ENCODE results near the gene KLHL35. TPM values are rescaled to one million over a fixed set of nuclear protein-coding genes. Genes with fewer than 3 reads are reported as not detected.
"Not testable (repeated sequence)": the region's sequence is repeated elsewhere in the genome, so short reads cannot be mapped to it uniquely, and the experiment has no call there.

Gene KLHL35
- total RNA-seq, 1 experiment from 2014 or later: 0.58 TPM

DNA sequence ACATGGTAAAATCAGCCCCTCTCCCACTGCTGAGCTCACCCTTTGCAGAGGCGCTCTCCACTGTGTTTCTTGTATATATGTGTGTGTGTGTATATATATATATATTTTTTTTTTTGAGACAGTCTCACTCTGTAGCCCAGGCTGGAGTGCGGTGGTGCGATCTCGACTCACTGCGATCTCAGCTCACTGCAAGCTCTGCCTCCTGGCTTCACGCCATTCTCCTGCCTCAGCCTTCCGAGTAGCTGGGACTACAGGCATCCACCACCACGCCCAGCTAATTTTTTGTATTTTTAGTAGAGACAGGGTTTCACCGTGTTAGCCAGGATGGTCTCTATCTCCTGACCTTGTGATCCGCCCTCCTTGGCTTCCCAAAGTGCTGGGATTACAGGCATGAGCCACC is 19.9 kb downstream of the KLHL35 start:
- H3K4me1 ChIP-seq (replicated peaks); H3K9me3 ChIP-seq (replicated peaks); DNase-seq (ENCODE audit: low read depth in 1 of 2, low spot score in 2 of 2); H3K27me3 ChIP-seq (replicated peaks); H3K4me3 ChIP-seq; H3K36me3 ChIP-seq; H3K27ac ChIP-seq: not testable (repeated sequence)

DNA sequence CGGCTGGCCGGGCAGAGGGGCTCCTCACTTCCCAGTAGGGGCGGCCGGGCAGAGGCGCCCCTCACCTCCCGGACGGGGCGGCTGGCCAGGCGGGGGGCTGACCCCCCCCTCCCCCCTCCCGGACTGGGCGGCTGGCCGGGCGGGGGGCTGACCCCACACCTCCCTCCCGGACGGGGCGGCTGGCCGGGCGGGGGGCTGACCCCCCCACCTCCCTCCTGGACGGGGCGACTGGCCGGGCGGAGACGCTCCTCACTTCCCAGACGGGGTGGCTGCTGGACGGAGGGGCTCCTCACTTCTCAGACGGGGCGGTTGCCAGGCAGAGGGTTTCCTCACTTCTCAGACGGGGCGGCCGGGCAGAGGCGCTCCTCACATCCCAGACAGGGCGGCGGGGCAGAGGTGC is 23.0 kb downstream of the KLHL35 start:
- peaks cover 35% of the 10 kb centered on the region for H3K36me3 ChIP-seq
- not testable (repeated sequence) for H3K4me1 ChIP-seq (replicated peaks); H3K27ac ChIP-seq; DNase-seq (ENCODE audit: low read depth in 1 of 2, low spot score in 2 of 2); H3K4me3 ChIP-seq; H3K9me3 ChIP-seq (replicated peaks); H3K27me3 ChIP-seq (replicated peaks)

DNA sequence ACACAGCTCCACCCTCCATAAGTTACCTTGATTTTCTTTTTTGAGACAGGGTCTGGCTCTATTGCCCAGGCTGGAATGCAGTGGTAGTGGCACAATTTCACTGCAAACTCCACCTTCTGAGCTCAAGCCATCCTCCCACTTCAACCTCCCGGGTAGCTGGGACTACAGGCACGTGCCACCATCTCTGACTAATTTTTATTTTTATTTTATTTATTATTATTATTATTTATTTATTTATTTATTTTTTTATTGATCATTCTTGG is 24.1 kb downstream of the KLHL35 start:
- Histone ChIP-seq H3K27ac (no peak overlapping the region), H3K27me3 (replicated peaks) (no peaks in the 10 kb centered on the region), H3K9me3 (replicated peaks) (no peaks in the 10 kb centered on the region), H3K4me3 (no peak overlapping the region), H3K36me3 (peaks cover 46% of the 10 kb centered on the region), H3K4me1 (replicated peaks) (no peaks in the 10 kb centered on the region)
- DNase-seq (ENCODE audit: low read depth in 1 of 2, low spot score in 2 of 2): no peak

GRCh38 chr11:75406338-75406777 is 26.6 kb downstream of the KLHL35 start:
- H3K4me1 ChIP-seq (replicated peaks): no peaks in the 10 kb centered on the region
- H3K27me3 ChIP-seq (replicated peaks): no peaks in the 10 kb centered on the region
- H3K36me3 ChIP-seq: peaks cover 71% of the 10 kb centered on the region
- H3K27ac ChIP-seq: no peak overlapping the region
- DNase-seq (ENCODE audit: low read depth in 1 of 2, low spot score in 2 of 2): no peak
- no peaks in the 10 kb centered on the region for H3K9me3 ChIP-seq (replicated peaks)
- H3K4me3 ChIP-seq: no peak overlapping the region

DNA sequence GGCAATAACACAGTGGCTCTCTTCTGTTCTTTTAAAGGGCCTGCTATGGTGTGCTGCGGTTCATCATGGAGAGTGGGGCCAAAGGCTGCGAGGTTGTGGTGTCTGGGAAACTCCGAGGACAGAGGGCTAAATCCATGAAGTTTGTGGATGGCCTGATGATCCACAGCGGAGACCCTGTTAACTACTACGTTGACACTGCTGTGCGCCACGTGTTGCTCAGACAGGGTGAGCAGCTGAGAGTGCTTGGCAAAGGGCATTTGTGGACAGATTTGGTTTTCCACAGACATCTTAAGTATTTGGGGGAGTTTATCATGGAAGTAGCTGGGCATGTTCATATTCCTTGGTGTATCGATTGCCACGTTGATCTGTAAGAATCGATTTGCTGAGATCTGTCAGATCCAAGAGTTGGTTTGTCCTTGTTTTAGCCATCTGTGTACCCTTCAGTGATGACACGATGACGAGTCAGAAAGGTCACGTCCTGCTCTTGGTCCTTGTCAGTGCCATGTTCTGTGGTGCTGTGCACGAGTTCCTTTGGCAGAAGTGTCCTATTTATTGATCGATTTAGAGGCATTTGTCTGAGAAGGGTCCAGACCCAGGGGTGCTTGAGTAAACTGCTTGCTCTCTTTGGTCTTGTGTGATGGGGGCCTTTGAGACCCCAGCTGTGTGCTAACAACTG is 28.9 kb downstream of the KLHL35 start:
- peaks cover 91% of the 10 kb centered on the region for H3K36me3 ChIP-seq
- H3K27ac ChIP-seq: no peak overlapping the region
- no peak overlapping the region for H3K4me3 ChIP-seq
- H3K27me3 ChIP-seq (replicated peaks): no peaks in the 10 kb centered on the region
- no peak for DNase-seq (ENCODE audit: low read depth in 1 of 2, low spot score in 2 of 2)
- H3K4me1 ChIP-seq (replicated peaks): no peaks in the 10 kb centered on the region
- no peaks in the 10 kb centered on the region for H3K9me3 ChIP-seq (replicated peaks)

DNA sequence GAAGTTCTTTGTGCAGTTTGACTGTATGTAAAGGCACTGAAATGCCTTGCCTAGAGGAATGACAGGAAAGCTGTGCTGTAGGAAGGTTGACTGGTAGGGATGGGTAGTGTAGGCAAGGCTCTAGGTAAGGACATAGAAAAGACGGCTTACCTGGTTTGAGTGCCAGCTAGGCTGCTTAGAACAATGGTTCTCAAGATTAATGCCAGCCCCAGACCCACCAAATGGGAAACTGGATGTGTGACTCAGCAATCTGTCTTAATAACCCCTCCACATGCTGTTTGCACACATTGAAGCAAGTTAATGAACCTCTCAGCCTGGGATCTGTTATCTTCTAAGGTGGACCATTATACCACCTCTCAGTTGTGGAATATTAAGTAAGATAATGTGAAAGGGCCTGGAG is 30.0 kb downstream of the KLHL35 start:
- no peaks in the 10 kb centered on the region for H3K4me1 ChIP-seq (replicated peaks)
- H3K4me3 ChIP-seq: no peak overlapping the region
- peaks cover 83% of the 10 kb centered on the region for H3K36me3 ChIP-seq
- no peaks in the 10 kb centered on the region for H3K27me3 ChIP-seq (replicated peaks)
- DNase-seq (ENCODE audit: low read depth in 1 of 2, low spot score in 2 of 2): no peak
- no peaks in the 10 kb centered on the region for H3K9me3 ChIP-seq (replicated peaks)
- H3K27ac ChIP-seq: no peak overlapping the region

DNA sequence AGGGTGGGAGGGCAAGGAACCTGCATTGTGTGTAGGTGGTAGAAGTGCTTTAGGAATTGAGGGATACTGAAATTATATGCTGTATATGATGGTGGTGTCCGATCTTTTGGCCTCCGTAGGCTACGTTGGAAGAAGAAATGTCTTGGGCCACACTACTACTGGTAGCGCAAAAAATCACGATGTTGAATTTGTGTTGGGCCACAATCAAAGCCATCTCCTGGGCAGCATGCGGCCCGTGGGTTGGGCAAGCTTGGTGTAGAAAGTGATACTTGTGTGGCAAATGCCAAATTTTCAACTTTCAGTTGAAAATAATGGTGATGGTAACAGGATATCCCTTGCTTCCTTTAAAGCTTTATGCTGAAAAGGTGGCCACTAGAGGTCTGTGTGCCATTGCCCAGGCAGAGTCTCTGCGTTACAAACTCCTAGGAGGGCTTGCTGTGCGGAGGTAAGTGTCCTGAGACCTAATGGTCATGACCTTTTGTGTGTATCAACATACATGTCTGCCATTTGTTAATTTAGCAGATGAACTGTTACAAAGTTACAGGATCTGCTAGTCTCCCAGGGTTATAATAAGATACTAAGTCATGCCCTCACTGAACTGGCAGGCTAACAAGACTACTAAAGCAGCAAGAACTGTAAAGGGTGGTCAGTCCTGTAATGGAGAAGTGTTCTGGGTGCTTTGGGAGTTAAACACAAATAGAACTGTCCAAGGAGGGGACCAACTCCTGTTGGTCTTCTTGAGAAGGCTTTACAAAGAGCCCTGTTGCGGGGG is 30.8 kb downstream of the KLHL35 start:
- Histone ChIP-seq H3K27ac (no peak overlapping the region), H3K9me3 (replicated peaks) (no peaks in the 10 kb centered on the region), H3K36me3 (peaks cover 76% of the 10 kb centered on the region), H3K4me3 (no peak overlapping the region), H3K4me1 (replicated peaks) (no peaks in the 10 kb centered on the region), H3K27me3 (replicated peaks) (no peaks in the 10 kb centered on the region)
- DNase-seq (ENCODE audit: low read depth in 1 of 2, low spot score in 2 of 2): no peak

- H3K4me1 ChIP-seq (replicated peaks): no peaks in the 10 kb centered on the region
- H3K36me3 ChIP-seq: peaks cover 57% of the 10 kb centered on the region
- H3K27ac ChIP-seq: peak overlapping the region; percentile 88
- no peak for DNase-seq (ENCODE audit: low read depth in 1 of 2, low spot score in 2 of 2)
- peak overlapping the region; percentile 71 for H3K4me3 ChIP-seq
- H3K9me3 ChIP-seq (replicated peaks): no peaks in the 10 kb centered on the region
- no peaks in the 10 kb centered on the region for H3K27me3 ChIP-seq (replicated peaks)
These were observed 32.7 kb downstream of the KLHL35 start for GRCh38 chr11:75400146-75400865.

- H3K9me3 ChIP-seq (replicated peaks): no peaks in the 10 kb centered on the region
- H3K4me3 ChIP-seq: peak within 1 kb of the TSS; percentile 71
- no peaks in the 10 kb centered on the region for H3K27me3 ChIP-seq (replicated peaks)
- DNase-seq (ENCODE audit: low read depth in 1 of 2, low spot score in 2 of 2): peak; percentile 78 to 81
- no peaks in the 10 kb centered on the region for H3K4me1 ChIP-seq (replicated peaks)
- peaks cover 51% of the 10 kb centered on the region for H3K36me3 ChIP-seq
- peak within 1 kb of the TSS; percentile 88 for H3K27ac ChIP-seq
These were observed 33.5 kb downstream of the KLHL35 start, which contains the start of gene RPS3 for GRCh38 chr11:75399344-75400145. TSS of gene RPS3 (plus strand) at chr11:75399518. CDS start at chr11:75399548, 30 bp downstream.

DNA sequence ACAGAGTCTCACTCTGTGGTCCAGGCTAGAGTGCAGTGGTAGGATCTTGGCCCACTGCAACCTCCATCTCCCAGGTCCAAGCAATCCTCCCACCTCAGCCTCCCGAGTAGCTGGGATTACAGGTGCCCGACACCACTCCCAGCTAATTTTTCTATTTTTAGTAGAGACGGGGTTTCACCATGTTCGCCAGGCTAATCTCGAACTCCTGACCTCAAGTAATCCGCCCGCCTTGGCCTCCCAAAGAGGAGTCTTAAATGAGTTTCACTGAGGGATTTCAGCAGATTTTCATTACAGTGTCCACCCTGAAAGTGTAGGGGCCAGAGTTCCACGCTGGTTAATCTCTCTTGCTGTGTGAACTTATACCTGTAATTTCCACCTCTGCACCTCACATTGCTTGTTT is 34.1 kb downstream of the KLHL35 start:
- Histone ChIP-seq H3K36me3 (peaks cover 45% of the 10 kb centered on the region), H3K27me3 (replicated peaks) (no peaks in the 10 kb centered on the region), H3K4me3 (peak overlapping the region; percentile 71), H3K9me3 (replicated peaks) (no peaks in the 10 kb centered on the region), H3K4me1 (replicated peaks) (no peaks in the 10 kb centered on the region), H3K27ac (no peak overlapping the region; the same call in 1 of the 2 replicates)
- no peak for DNase-seq (ENCODE audit: low read depth in 1 of 2, low spot score in 2 of 2)

GRCh38 chr11:75394085-75394840 is 38.7 kb downstream of the KLHL35 start:
- Histone ChIP-seq H3K4me1 (replicated peaks) (peaks cover under 1% of the 10 kb centered on the region; the same call in 1 of the 2 replicates), H3K27me3 (replicated peaks) (no peaks in the 10 kb centered on the region), H3K9me3 (replicated peaks) (no peaks in the 10 kb centered on the region), H3K27ac (no peak overlapping the region), H3K4me3 (no peak overlapping the region), H3K36me3 (no peaks in the 10 kb centered on the region)
- DNase-seq (ENCODE audit: low read depth in 1 of 2, low spot score in 2 of 2): no peak

GRCh38 chr11:75389925-75390324 is 43.1 kb downstream of the KLHL35 start:
- Histone ChIP-seq H3K4me1 (replicated peaks) (peaks cover 7% of the 10 kb centered on the region), H3K36me3 (no peaks in the 10 kb centered on the region), H3K4me3 (no peak overlapping the region), H3K9me3 (replicated peaks) (no peaks in the 10 kb centered on the region), H3K27ac (no peak overlapping the region), H3K27me3 (replicated peaks) (no peaks in the 10 kb centered on the region)
- DNase-seq (ENCODE audit: low read depth in 1 of 2, low spot score in 2 of 2): no peak

GRCh38 chr11:75389276-75389605 is 43.8 kb downstream of the KLHL35 start:
- peak in 1 of 2 experiments; percentile 4 for DNase-seq (ENCODE audit: low read depth in 1 of 2, low spot score in 2 of 2)
- Histone ChIP-seq H3K9me3 (replicated peaks) (no peaks in the 10 kb centered on the region), H3K36me3 (no peaks in the 10 kb centered on the region), H3K4me3 (no peak overlapping the region), H3K4me1 (replicated peaks) (peaks cover 7% of the 10 kb centered on the region), H3K27me3 (replicated peaks) (no peaks in the 10 kb centered on the region), H3K27ac (no peak overlapping the region)
